MM.1S (cell line): Measurements from ENCODE around the gene ENC1.

Experiments used
- DNase-seq: peaks from one replicate; pipeline ENCODE4 v3.0.0-alpha.2; 2015
- H2AFZ ChIP-seq: fragments of 300-600 bp; sonication (generic); 2 replicates; pipeline ENCODE4 v1.6.0; 2016; ENCODE audit warnings: antibody characterized with exemption, low read length
- H3F3A ChIP-seq: fragments of 300-600 bp; sonication (generic); 2 replicates; pipeline ENCODE4 v1.6.1; 2016; ENCODE audit warnings: mild to moderate bottlenecking, antibody characterized with exemption, low read length, moderate library complexity, mixed read lengths; ENCODE audit not compliant: insufficient read depth
- H3K27ac ChIP-seq: fragments of 300-600 bp; sonication (generic); 2 replicates; pipeline ENCODE4 v1.5.1; 2016; ENCODE audit warnings: mild to moderate bottlenecking, low read length
- H3K27me3 ChIP-seq: fragments of 300-600 bp; sonication (generic); replicated peaks from 2 replicates; pipeline ENCODE4 v1.6.0; 2016; ENCODE audit warnings: low read length; ENCODE audit not compliant: insufficient read depth
- H3K36me3 ChIP-seq: fragments of 300-600 bp; sonication (generic); replicated peaks from 2 replicates; pipeline ENCODE4 v1.6.1; 2016; ENCODE audit warnings: mild to moderate bottlenecking, low read length, mixed read lengths; ENCODE audit not compliant: insufficient read depth
- H3K4me1 ChIP-seq: fragments of 300-600 bp; sonication (generic); 2 replicates; pipeline ENCODE4 v1.6.1; 2016; ENCODE audit warnings: low read length, mixed read lengths
- H3K4me2 ChIP-seq: fragments of 300-600 bp; sonication (generic); 2 replicates; pipeline ENCODE4 v1.6.0; 2016; ENCODE audit warnings: low read depth, low read length
- H3K4me3 ChIP-seq: fragments of 300-600 bp; sonication (generic); 2 replicates; pipeline ENCODE4 v1.5.1; 2016; ENCODE audit warnings: low read length, mixed read lengths
- H3K79me2 ChIP-seq: fragments of 300-600 bp; sonication (generic); 2 replicates; pipeline ENCODE4 v1.6.1; 2016; ENCODE audit warnings: mixed run types, low read length, mixed read lengths
- H3K9ac ChIP-seq: fragments of 300-600 bp; sonication (generic); 2 replicates; pipeline ENCODE4 v1.6.1; 2016; ENCODE audit warnings: low read length, mixed read lengths
- H3K9me2 ChIP-seq: fragments of 300-600 bp; sonication (generic); replicated peaks from 2 replicates; pipeline ENCODE4 v1.6.1; 2016; ENCODE audit warnings: mild to moderate bottlenecking, low read length, mixed read lengths; ENCODE audit not compliant: insufficient read depth
- H3K9me3 ChIP-seq: fragments of 300-600 bp; sonication (generic); replicated peaks from 2 replicates; pipeline ENCODE4 v1.6.1; 2016; ENCODE audit warnings: mild to moderate bottlenecking, low read length, mixed read lengths; ENCODE audit not compliant: insufficient read depth
- H4K20me1 ChIP-seq: fragments of 300-600 bp; sonication (generic); 2 replicates; pipeline ENCODE4 v1.6.1; 2016; ENCODE audit warnings: mild to moderate bottlenecking, low read length, moderate library complexity, mixed read lengths; ENCODE audit not compliant: insufficient read depth
- EZH2 ChIP-seq: fragments of 300-600 bp; sonication (generic); optimal IDR thresholded peaks from 2 replicates; pipeline ENCODE3; 2017; ENCODE audit warnings: low read depth, mild to moderate bottlenecking, antibody characterized with exemption, low read length, mixed read lengths
- EZH2phosphoT487 ChIP-seq: fragments of 300-600 bp; sonication (generic); IDR thresholded peaks from 2 replicates; pipeline ENCODE4 v1.6.1; 2018; ENCODE audit warnings: antibody characterized with exemption, low read length
- TF ChIP-seq, protein P1 (sequence below): fragments of 300-600 bp; sonication (generic); IDR thresholded peaks from 2 replicates; pipeline ENCODE4 v1.5.1; 2016; ENCODE audit warnings: antibody characterized with exemption, low read length, mixed read lengths

The ENC1 gene

DNA sequence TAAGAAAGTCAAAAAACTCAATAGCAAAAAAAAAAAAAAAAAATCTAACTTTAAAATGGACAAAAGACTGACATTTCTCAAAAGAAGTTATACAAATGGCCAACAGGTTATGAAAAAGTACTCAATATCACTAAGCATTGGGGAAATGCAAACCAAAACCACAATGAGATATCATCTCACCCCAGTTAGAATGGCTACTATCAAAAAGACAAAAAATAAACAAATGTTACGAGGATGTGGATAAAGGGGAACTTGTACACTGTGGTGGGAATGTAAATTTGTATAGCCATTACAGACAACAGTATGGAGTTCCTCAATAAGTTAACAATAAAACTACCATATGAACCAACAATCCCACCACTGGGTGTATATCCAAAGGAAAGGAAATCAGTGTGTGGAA is 37.2 kb downstream of the ENC1 start:
- DNase-seq: no peak
- no peaks in the 10 kb centered on the region for H3K36me3 ChIP-seq
- no peaks in the 10 kb centered on the region for H3K79me2 ChIP-seq

DNA sequence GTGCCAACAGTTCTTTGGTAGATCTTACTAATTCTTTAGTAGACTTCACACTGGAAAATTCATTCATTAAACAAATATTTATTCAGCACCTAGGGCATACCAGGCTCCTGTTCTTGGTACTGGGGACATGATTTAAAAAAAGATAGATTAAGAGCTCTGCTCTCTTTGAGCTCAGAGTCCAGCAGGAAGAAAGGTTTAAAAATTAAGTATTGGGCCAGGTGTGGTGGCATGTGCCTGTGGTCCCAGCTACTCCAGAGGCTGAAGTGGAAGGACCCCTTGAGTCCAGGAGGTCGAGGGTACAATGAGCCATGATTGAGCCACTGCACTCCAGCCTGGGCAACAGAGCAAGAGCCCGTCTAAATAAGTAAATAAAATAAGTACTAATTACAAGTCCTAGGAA is 41.4 kb downstream of the ENC1 start:
- H2AFZ ChIP-seq: no peak overlapping the region
- H3K4me3 ChIP-seq: no peak overlapping the region
- no peaks in the 10 kb centered on the region for H3K36me3 ChIP-seq
- H3K4me2 ChIP-seq: no peak overlapping the region
- TF ChIP-seq, protein P1, sequence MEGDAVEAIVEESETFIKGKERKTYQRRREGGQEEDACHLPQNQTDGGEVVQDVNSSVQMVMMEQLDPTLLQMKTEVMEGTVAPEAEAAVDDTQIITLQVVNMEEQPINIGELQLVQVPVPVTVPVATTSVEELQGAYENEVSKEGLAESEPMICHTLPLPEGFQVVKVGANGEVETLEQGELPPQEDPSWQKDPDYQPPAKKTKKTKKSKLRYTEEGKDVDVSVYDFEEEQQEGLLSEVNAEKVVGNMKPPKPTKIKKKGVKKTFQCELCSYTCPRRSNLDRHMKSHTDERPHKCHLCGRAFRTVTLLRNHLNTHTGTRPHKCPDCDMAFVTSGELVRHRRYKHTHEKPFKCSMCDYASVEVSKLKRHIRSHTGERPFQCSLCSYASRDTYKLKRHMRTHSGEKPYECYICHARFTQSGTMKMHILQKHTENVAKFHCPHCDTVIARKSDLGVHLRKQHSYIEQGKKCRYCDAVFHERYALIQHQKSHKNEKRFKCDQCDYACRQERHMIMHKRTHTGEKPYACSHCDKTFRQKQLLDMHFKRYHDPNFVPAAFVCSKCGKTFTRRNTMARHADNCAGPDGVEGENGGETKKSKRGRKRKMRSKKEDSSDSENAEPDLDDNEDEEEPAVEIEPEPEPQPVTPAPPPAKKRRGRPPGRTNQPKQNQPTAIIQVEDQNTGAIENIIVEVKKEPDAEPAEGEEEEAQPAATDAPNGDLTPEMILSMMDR: no peak
- H3K9me3 ChIP-seq: no peaks in the 10 kb centered on the region
- H3K27ac ChIP-seq: no peak overlapping the region
- H3K9me2 ChIP-seq: no peaks in the 10 kb centered on the region
- DNase-seq: no peak
- H3K27me3 ChIP-seq: no peaks in the 10 kb centered on the region
- H3K79me2 ChIP-seq: no peaks in the 10 kb centered on the region
- no peaks in the 10 kb centered on the region for H4K20me1 ChIP-seq
- no peaks in the 10 kb centered on the region for H3F3A ChIP-seq
- no peaks in the 10 kb centered on the region for H3K4me1 ChIP-seq
- H3K9ac ChIP-seq: no peak overlapping the region

More for the DNA sequence above, 37.2 kb downstream of the ENC1 start:
- no peaks in the 10 kb centered on the region for H3K27me3 ChIP-seq
- no peak overlapping the region for H2AFZ ChIP-seq
- H3K27ac ChIP-seq: no peak overlapping the region
- H3K4me2 ChIP-seq: no peak overlapping the region
- H3K9me2 ChIP-seq: no peaks in the 10 kb centered on the region
- H3K9me3 ChIP-seq: no peaks in the 10 kb centered on the region
- no peak overlapping the region for H3K4me3 ChIP-seq
- H3F3A ChIP-seq: no peaks in the 10 kb centered on the region
- H3K4me1 ChIP-seq: no peaks in the 10 kb centered on the region
- H3K9ac ChIP-seq: no peak overlapping the region
- H4K20me1 ChIP-seq: no peaks in the 10 kb centered on the region
- TF ChIP-seq EZH2phosphoT487 (no peak), EZH2 (no peak)
- TF ChIP-seq, protein P1: no peak

DNA sequence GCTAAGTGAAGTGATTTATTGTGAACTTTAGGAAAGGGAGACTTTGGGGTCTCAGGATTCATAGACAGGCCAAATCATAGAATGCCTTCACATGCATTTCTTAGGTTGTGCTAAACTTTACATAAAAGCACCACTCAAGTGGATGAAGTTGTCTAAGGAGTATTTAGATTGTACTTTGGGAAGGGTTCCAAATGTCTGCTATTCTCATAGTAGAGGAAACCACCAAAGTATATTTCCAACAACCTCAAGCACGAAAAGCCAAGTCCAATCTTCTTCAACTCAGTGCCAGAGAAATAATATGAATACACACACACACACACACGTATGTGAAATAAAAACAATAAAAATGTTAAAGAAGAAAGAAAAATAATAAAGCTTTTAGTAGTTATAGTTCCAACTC is 41.8 kb downstream of the ENC1 start:
- Histone ChIP-seq H3F3A (no peaks in the 10 kb centered on the region), H3K79me2 (no peaks in the 10 kb centered on the region), H3K27me3 (no peaks in the 10 kb centered on the region), H3K9ac (no peak overlapping the region), H3K27ac (no peak overlapping the region), H2AFZ (no peak overlapping the region), H3K9me2 (no peaks in the 10 kb centered on the region), H3K4me3 (no peak overlapping the region), H3K4me1 (no peaks in the 10 kb centered on the region), H3K4me2 (no peak overlapping the region), H4K20me1 (no peaks in the 10 kb centered on the region), H3K36me3 (no peaks in the 10 kb centered on the region), H3K9me3 (no peaks in the 10 kb centered on the region)
- TF ChIP-seq, protein P1: no peak
- TF ChIP-seq EZH2phosphoT487: no peak
- TF ChIP-seq EZH2: no peak
- no peak for DNase-seq
